Transverse colon (tissue), 4 donors: Measurements from ENCODE around the gene DNAJC8. TPM values are rescaled to one million over a fixed set of nuclear protein-coding genes. Genes with fewer than 3 reads are reported as not detected.

Experiments used
- DNase-seq: peaks from one replicate; pipeline ENCODE4 v3.0.0-alpha.2; 2019
- H3K27ac ChIP-seq, 4 donors: fragments of 200-600 bp; sonication (generic); 2 replicates each; pipeline ENCODE4 v1.5.1; 2016 to 2018; ENCODE audit warnings: inconsistent platforms in 4 of 4
- H3K27me3 ChIP-seq: fragments of 200-600 bp; sonication (generic); 2 replicates; pipeline ENCODE4 v1.5.1; 2017; ENCODE audit warnings: inconsistent platforms
- H3K36me3 ChIP-seq, 4 donors: fragments of 200-600 bp; sonication (generic); 2 replicates each; pipeline ENCODE4 v1.5.1; 2017 to 2019; ENCODE audit warnings: inconsistent platforms in 4 of 4
- H3K4me1 ChIP-seq, 4 donors: fragments of 200-600 bp; sonication (generic); 2 replicates each; pipeline ENCODE4 v1.5.1; 2017 to 2020; ENCODE audit warnings: inconsistent platforms in 4 of 4
- H3K4me3 ChIP-seq, 4 donors: fragments of 200-600 bp; sonication (generic); 1 replicate in 1 of 4; 2 replicates in 3 of 4; pipeline versions ENCODE4 v1.5.1 to v1.6.1; 2017 to 2019; ENCODE audit warnings: inconsistent platforms in 4 of 4
- H3K9me3 ChIP-seq, 2 donors: fragments of 200-600 bp; sonication (generic); 2 replicates each; pipeline ENCODE4 v1.5.1; 2017 to 2019; ENCODE audit warnings: inconsistent platforms in 2 of 2
- EP300 ChIP-seq: sonication (generic); formaldehyde crosslinking; IDR thresholded peaks from one replicate; pipeline ENCODE4 v1.6.1; 2017; ENCODE audit warnings: antibody characterized with exemption, low read depth
- POLR2A ChIP-seq: fragments of 450-650 bp; IDR thresholded peaks from one replicate; pipeline ENCODE4 v1.6.1; 2016; ENCODE audit warnings: antibody characterized with exemption, mild to moderate bottlenecking, moderate library complexity
- POLR2AphosphoS5 ChIP-seq, 3 donors: sonication (generic); formaldehyde crosslinking; IDR thresholded peaks; one replicate each; pipeline ENCODE4 v1.6.1; 2016; ENCODE audit warnings: antibody characterized with exemption in 3 of 3
- WGBS, 2 donors: methylation state at CpG; one replicate each; pipeline ENCODE4 v1.1.5; 2018; ENCODE audit warnings: low coverage in 1 of 2; 5-methylcytosine and 5-hydroxymethylcytosine counted together
- in situ Hi-C, 4 donors: fragments of 200-750 bp; cut with MboI; loops; one replicate each; pipeline versions ENCODE4 v1.15.0 to v1.15.1; 2017; ENCODE audit warnings: low sequenced_read_pairs in 3 of 4, low pct_ligation_motif_present in 1 of 4, low pct_unique_long_range_greater_than_20kb in 1 of 4
- intact Hi-C: fragments of 100-400 bp; cut with DNase I; formaldehyde crosslinking; loops from one replicate; pipeline ENCODE4 v1.15.1; 2023; ENCODE audit warnings: low total_unique reads
- total RNA-seq, 4 donors: library from RNA; depleted of rRNA; stranded (reverse); fragments of >200 nt; gene quantifications; one replicate each; pipeline ENCODE4 v1.1.0, GENCODE V29; 2016
- TF ChIP-seq, protein P1 (sequence below), 5 experiments: fragments of 200-600 bp in 3 of 5; fragments of 450-650 bp in 2 of 5; sonication (generic) in 3 of 5; IDR thresholded peaks; 1 replicate in 2 of 5; 2 replicates in 3 of 5; pipeline ENCODE4 v1.5.1; 2016 to 2017; ENCODE audit warnings: antibody characterized with exemption in 5 of 5, inconsistent platforms in 3 of 5, mild to moderate bottlenecking in 2 of 5, moderate library complexity in 1 of 5

Gene DNAJC8
- total RNA-seq, 4 donors from 2014 or later = 33.3 to 68.7 (median 46.8) TPM

DNA sequence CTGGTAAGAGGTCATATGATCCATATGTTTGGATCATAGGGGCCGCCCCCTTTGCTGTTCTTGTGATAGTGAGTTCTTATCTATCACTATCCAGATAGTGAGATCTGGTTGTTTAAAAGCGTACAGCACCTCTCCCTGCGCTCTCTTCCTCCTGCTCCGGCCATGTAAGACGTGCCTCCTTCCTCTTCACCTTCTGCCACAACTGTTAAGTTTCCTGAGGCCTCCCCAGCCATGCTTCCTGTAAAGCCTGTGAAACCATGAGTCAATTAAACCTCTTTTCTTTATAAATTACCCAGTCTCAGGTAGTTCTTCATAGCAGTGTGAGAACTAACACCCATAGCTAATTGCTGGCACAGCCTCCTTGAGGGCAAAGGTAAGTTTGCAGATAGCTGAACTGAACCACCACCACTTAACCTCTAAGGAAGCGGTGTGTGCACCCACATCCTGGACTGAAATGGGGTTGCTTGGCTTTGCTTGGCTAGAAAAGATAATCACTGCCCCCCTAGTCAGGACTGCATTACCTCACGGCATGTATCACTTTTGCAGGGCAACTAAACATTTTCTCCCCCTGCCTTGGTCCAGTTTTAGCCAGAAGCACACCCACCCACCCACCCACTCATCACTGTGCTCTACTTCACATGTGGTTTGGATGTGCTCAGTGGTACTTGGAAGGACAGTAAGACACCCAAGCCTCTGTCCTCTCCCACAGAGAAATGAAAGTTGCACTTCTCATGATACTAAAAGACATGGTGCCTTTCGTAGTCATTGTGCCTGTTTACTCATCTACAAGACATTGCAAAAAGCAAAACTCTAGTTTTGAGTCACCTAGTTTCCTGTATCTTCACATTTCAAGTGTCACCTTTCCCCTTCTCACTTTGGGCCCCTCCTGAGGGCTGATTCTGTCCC, 33.2 kb downstream of the DNAJC8 start:
- H3K27me3 ChIP-seq = no peaks in the 10 kb centered on the region
- DNase-seq = peak; percentile 57
- WGBS, 2 donors = 51 to 67% methylated on average over 1 to 8 of the region's 8 CpGs
- H3K4me1 ChIP-seq = peaks cover 3 to 13% (median 7%) of the 10 kb centered on the region in 4 donors
- no peaks in the 10 kb centered on the region for H3K9me3 ChIP-seq
- intact Hi-C loops (no loop called here), in situ Hi-C loops (loop anchor here in 2 of 4 donors (10.0 to 25.0 kb wide), 2 partner anchors 105 to 337 kb away; partner anchors contain the start of gene THEMIS2 (in 1 of the 2))
- TF ChIP-seq, protein P1, sequence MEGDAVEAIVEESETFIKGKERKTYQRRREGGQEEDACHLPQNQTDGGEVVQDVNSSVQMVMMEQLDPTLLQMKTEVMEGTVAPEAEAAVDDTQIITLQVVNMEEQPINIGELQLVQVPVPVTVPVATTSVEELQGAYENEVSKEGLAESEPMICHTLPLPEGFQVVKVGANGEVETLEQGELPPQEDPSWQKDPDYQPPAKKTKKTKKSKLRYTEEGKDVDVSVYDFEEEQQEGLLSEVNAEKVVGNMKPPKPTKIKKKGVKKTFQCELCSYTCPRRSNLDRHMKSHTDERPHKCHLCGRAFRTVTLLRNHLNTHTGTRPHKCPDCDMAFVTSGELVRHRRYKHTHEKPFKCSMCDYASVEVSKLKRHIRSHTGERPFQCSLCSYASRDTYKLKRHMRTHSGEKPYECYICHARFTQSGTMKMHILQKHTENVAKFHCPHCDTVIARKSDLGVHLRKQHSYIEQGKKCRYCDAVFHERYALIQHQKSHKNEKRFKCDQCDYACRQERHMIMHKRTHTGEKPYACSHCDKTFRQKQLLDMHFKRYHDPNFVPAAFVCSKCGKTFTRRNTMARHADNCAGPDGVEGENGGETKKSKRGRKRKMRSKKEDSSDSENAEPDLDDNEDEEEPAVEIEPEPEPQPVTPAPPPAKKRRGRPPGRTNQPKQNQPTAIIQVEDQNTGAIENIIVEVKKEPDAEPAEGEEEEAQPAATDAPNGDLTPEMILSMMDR (IDR thresholded peaks at IDR 0.05) = peak in 1 of 5 experiments; percentile 13
- no peak for TF ChIP-seq POLR2AphosphoS5 (IDR thresholded peaks at IDR 0.05)
- no peak overlapping the region for H3K4me3 ChIP-seq
- H3K36me3 ChIP-seq = peaks cover 0 to 45% (median 22%) of the 10 kb centered on the region in 4 donors
- H3K27ac ChIP-seq = peak overlapping the region; percentile 2 to 32 (median 10)

DNA sequence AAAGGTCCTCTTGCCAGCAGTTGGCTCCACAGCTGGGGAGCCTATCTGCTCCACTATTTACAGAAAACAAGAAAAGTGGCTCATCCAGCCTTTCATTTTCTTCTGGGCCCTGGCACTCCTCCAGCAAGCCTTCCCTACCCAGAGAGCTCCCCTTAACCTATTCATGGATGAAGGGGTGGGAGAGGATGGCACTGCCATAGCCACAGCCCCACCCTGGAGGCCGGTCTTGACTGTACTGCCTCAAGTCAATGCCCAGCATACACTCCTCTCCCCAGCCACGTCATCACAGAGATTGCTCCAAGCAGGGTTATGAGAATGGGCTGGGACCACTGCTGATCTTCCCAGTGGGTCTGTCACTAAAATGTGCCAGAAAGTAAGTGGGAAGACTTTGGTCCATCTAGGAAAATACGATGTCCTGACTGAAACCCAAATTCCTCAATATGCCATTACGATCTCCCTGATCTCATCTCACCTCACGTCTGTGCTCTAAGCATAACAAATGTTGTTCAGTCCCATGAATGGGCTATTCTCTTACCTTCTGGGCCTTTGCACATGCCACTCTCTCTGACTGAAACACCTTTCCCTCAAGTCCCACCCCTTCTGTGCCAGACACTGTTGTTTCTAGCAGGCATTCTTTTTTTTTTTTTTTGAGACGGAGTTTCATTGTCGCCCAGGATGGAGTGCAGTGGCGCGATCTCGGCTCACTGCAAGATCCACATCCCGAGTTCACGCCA, 35.0 kb downstream of the DNAJC8 start:
- no peak for DNase-seq
- TF ChIP-seq, protein P1 (IDR thresholded peaks at IDR 0.05) = no peak
- TF ChIP-seq POLR2AphosphoS5 (IDR thresholded peaks at IDR 0.05) (no peak), EP300 (no peak), POLR2A (no peak)
- H3K27me3 ChIP-seq = no peaks in the 10 kb centered on the region
- H3K36me3 ChIP-seq = peaks cover 0 to 30% (median 11%) of the 10 kb centered on the region in 4 donors
- H3K27ac ChIP-seq = no peak overlapping the region
- WGBS, 2 donors = 91 to 96% methylated on average over 10 to 12 of the region's 12 CpGs
- peaks cover 3 to 13% (median 7%) of the 10 kb centered on the region in 4 donors for H3K4me1 ChIP-seq
- H3K4me3 ChIP-seq = no peak overlapping the region
- intact Hi-C loops = no loop called here
- in situ Hi-C loops = loop anchor here in 1 of 4 donors (10.0 kb wide), 1 partner anchor 103 kb away; no protein-coding TSS in a partner anchor
- no peaks in the 10 kb centered on the region for H3K9me3 ChIP-seq

DNA sequence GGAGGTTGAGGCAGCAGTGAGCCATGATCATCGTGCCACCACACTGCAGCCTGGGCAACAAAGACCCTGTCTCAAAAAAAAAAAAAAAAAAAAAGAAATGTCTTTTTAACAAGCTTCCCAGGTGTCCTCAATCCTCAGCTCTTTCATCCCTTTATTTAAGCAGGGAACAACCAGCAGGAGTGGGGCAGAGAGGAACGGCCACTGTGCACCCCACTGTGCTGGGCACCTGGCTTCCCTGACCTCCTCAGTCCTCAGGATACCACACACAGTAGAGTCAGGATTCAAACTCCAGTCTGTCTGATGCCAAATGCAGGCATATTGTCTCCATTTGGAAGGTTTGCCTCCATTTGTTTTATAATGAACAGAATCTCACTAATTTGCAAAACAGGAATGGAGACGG, 36.5 kb downstream of the DNAJC8 start:
- no peak for DNase-seq
- in situ Hi-C loops = loop anchor here in 1 of 4 donors (10.0 kb wide), 1 partner anchor 102 kb away; no protein-coding TSS in a partner anchor
- WGBS, 2 donors = 67 to 93% methylated on average over 1 to 3 of the region's 3 CpGs

More for the DNA sequence above, 36.5 kb downstream of the DNAJC8 start:
- H3K9me3 ChIP-seq = no peaks in the 10 kb centered on the region
- TF ChIP-seq, protein P1 (IDR thresholded peaks at IDR 0.05) = no peak
- TF ChIP-seq EP300 (no peak), POLR2A (no peak), POLR2AphosphoS5 (IDR thresholded peaks at IDR 0.05) (no peak)
- intact Hi-C loops = no loop called here
- no peaks in the 10 kb centered on the region for H3K27me3 ChIP-seq
- H3K27ac ChIP-seq = no peak overlapping the region
- H3K4me3 ChIP-seq = no peak overlapping the region
- peaks cover 0 to 22% (median 10%) of the 10 kb centered on the region in 4 donors for H3K36me3 ChIP-seq
- peaks cover 3 to 13% (median 7%) of the 10 kb centered on the region in 4 donors for H3K4me1 ChIP-seq
